ENCODE results near the gene AOC2.

GRCh38 chr17:42796066-42796758 is 48.2 kb upstream of the AOC2 start:
- TF ChIP-seq POLR2A (IDR thresholded peaks at IDR 0.05; ENCODE audit: low read depth, low read length) (no peak), POLR2AphosphoS5 (IDR thresholded peaks at IDR 0.05; ENCODE audit: low read depth, low read length) (no peak), TAF1 (IDR thresholded peaks at IDR 0.05; ENCODE audit: borderline replicate concordance, low read depth, low read length) (no peak)
